GM21529 (cell line): ENCODE measurements around the gene SF3A2.

Experiments used
- ATAC-seq: cut with Tn5 transposase; IDR thresholded peaks from one replicate; pipeline ENCODE4 v1.9.1; 2021; ENCODE audit not compliant: unreplicated experiment

Gene SF3A2

GRCh38 chr19:2239771-2240770 lies 3.4 kb downstream of the SF3A2 start:
- no peak for ATAC-seq

GRCh38 chr19:2240881-2241760 lies 4.5 kb downstream of the SF3A2 start:
- no peak for ATAC-seq

DNA sequence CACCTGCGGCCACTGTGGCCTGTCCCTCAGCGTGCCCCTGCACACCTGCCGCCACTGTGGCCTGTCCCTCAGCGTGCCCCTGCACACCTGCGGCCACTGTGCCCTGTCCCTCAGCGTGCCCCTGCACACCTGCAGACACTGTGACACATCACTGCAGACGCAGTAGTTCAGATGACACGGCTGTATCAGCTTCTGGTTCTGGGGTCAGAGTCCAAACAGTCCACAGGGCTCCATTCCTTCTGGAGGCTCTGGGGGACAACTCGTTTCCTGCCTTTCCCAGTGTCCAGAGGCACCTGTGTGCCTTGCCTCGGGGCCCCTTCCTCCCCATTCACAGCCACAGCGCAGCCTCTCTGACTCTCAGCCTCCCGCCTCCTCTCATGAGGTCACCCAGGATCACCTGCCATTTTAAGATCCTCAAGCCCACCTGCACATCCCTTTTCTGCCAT lies 5.5 kb downstream of the SF3A2 start:
- no peak for ATAC-seq

GRCh38 chr19:2242816-2243215 lies 6.2 kb downstream of the SF3A2 start:
- no peak for ATAC-seq

- no peak for ATAC-seq
These were observed 6.9 kb downstream of the SF3A2 start for GRCh38 chr19:2243274-2244124.

DNA sequence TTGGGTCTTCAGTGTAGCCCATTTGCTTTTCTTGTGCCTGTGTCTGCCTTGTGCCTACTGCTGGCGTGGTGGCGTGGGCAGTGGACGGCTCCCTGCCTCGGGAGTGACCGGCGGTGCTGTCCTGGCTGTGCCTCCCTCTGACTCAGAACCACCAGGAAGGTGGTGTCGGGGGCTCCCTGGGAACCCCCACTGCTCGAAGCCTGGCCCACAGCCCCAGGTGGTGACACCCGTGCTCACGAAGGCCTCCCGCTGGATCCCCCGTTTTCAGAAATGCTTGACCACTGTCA lies 7.4 kb downstream of the SF3A2 start:
- ATAC-seq: no peak

DNA sequence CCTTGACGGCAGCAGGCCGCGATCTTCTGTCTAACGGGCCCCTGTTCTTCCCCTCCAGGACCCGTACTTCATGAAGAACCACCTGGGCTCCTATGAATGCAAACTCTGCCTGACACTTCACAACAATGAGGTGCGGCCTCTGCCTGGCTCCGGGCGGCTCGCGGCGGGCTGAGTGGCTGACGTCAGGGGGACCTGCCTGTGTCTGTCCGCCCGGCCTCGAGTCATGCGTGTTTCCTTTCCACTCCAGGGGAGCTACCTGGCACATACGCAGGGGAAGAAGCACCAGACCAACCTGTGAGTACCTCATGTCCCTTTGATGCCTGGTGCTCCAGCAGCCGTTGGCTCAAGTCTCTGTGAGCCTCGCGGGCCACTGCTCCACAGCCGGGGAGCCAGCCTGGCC lies 7.9 kb downstream of the SF3A2 start:
- ATAC-seq: no peak

- no peak for ATAC-seq
These were observed 8.6 kb downstream of the SF3A2 start for GRCh38 chr19:2245273-2245672.

- no peak for ATAC-seq
These were observed 9.5 kb downstream of the SF3A2 start for GRCh38 chr19:2246014-2246620.

- no peak for ATAC-seq
These were observed 10.3 kb downstream of the SF3A2 start for GRCh38 chr19:2246801-2247361.

DNA sequence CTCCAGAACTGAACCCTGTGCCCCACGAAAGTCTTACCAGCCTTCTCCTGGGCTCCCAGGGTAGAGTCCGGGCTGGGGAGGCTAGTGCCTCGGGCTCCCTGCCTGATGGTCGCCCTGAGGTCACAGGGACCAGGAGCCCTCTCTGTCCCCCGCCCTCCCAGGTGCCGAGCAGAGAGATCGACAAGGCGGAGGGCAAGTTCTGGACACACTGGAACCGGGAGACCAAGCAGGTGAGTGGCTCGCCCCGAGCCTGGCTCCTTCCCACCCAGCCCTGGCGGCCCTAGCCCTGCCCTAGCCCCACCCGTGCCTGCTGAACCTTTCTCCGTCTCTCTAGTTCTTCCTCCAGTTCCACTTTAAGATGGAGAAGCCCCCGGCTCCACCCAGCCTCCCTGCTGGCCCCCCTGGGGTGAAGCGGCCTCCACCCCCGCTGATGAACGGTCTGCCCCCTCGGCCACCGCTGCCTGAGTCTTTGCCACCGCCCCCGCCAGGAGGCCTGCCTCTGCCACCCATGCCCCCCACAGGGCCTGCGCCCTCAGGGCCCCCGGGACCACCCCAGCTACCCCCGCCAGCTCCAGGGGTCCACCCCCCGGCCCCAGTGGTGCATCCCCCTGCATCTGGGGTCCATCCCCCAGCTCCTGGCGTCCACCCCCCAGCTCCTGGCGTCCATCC lies 10.9 kb downstream of the SF3A2 start:
- no peak for ATAC-seq

GRCh38 chr19:2248136-2249009 lies 11.7 kb downstream of the SF3A2 start:
- no peak for ATAC-seq

DNA sequence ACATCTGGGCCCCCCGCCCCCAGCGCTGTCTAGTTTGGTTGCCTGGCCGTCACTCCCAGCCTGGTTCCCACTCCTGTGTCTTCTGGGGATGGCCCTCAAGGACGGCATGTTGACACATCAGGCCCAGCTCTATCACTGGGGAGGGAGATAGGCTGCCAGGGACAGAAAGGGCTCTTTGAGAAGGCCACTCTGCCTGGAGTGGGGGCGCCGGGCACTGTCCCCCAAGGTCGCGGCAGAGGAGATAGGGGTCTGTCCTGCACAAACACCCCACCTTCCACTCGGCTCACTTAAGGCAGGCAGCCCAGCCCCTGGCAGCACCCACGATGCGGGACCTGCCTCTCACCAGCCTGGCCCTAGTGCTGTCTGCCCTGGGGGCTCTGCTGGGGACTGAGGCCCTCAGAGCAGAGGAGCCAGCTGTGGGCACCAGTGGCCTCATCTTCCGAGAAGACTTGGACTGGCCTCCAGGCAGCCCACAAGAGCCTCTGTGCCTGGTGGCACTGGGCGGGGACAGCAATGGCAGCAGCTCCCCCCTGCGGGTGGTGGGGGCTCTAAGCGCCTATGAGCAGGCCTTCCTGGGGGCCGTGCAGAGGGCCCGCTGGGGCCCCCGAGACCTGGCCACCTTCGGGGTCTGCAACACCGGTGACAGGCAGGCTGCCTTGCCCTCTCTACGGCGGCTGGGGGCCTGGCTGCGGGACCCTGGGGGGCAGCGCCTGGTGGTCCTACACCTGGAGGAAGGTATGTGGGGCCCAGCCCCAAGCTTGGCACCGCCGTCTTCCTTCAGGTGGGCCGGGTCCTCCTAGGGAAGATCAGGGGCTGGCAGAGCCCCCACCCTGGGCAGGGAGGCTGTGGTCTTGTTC lies 12.6 kb downstream of the SF3A2 start, which contains the start of gene AMH:
AMH (plus strand) TSS at position 314 of the 857 bp plus-strand sequence; CDS start at position 324, 10 bp downstream.
- ATAC-seq: no peak

- no peak for ATAC-seq
These were observed 13.5 kb downstream of the SF3A2 start for GRCh38 chr19:2249880-2250765.

DNA sequence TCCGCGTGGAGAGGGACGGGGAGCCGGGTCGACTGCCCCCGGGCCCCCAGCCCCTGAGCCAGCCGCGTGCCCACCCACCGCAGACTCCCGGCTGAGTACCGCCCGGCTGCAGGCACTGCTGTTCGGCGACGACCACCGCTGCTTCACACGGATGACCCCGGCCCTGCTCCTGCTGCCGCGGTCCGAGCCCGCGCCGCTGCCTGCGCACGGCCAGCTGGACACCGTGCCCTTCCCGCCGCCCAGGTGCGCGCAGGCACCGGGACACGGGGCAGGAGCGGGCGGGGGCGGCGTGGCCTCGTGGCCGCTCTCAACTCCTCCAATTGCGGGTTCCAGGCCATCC lies 14.1 kb downstream of the SF3A2 start:
- ATAC-seq: no peak

DNA sequence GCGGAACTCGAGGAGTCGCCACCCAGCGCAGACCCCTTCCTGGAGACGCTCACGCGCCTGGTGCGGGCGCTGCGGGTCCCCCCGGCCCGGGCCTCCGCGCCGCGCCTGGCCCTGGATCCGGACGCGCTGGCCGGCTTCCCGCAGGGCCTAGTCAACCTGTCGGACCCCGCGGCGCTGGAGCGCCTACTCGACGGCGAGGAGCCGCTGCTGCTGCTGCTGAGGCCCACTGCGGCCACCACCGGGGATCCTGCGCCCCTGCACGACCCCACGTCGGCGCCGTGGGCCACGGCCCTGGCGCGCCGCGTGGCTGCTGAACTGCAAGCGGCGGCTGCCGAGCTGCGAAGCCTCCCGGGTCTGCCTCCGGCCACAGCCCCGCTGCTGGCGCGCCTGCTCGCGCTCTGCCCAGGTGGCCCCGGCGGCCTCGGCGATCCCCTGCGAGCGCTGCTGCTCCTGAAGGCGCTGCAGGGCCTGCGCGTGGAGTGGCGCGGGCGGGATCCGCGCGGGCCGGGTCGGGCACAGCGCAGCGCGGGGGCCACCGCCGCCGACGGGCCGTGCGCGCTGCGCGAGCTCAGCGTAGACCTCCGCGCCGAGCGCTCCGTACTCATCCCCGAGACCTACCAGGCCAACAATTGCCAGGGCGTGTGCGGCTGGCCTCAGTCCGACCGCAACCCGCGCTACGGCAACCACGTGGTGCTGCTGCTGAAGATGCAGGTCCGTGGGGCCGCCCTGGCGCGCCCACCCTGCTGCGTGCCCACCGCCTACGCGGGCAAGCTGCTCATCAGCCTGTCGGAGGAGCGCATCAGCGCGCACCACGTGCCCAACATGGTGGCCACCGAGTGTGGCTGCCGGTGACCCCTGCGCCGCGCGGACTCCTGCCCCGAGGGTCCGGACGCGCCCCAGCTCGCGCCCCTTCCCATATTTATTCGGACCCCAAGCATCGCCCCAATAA lies 14.8 kb downstream of the SF3A2 start:
- ATAC-seq: no peak
